ENCODE data around the gene TCF7.

Gene TCF7

DNA sequence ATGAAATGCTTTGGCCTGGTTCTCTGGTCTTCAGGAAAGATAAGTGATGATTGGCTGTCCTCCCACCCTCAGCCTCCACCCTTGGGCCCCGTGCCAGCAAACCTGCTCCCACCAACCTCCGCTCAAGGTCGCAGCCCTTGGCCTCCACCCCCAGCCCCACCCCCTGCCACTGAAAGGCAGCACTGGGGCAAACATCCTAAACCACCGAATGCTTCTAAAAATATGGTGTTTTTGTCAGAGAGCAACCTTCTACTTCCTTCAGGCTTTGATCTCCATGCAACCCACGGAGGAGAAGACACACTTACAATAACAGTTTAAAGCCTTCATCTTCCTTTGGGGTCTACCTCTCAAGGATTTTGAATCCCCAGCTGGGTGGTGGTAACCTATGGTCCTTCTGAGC, 24.0 kb upstream of the TCF7 start:
- DNase-seq (ENCODE audit: low spot score) = no peak

GRCh38 chr5:134091626-134092121, 22.8 kb upstream of the TCF7 start:
- no peak for DNase-seq (ENCODE audit: low spot score)

DNA sequence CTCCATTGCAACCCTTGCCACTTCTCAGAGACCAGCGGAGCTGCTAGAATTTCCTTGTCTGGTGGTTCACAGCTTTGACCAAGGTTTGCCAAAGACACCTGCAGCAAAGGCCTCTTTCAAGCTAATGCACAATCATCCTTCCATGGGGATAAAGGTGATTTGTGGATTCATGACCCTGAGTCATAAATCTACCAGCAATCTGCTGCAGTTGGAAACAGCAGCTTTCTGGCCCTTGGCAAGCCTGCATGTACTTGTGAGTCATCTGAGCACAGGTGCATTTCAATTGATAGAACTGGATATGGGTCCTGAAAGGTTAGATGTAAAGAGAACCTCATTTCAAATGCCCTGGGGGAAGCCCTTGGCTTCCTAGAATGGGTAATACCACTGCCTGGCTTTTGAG, 21.6 kb upstream of the TCF7 start:
- no peak for DNase-seq (ENCODE audit: low spot score)

DNA sequence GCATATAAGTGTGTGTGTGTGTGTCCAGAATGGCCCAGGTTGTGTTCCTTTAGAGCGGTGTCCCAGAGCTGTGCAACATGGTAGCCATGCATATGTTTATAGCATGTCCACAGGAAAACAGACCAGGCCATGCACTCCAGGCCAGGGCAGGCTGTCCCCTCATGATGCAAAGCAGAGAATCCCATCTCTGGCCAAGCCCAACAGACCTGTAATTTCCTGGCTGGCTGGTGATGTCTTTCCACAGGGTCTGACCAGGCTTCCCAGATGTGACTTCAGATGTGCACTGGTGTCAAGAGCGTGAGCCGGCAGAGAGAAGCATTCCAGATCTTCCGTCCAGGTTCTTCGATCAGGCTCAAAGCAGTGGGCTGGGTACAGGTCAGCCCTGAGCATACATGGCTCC, 21.1 kb upstream of the TCF7 start:
- no peak for DNase-seq (ENCODE audit: low spot score)

DNA sequence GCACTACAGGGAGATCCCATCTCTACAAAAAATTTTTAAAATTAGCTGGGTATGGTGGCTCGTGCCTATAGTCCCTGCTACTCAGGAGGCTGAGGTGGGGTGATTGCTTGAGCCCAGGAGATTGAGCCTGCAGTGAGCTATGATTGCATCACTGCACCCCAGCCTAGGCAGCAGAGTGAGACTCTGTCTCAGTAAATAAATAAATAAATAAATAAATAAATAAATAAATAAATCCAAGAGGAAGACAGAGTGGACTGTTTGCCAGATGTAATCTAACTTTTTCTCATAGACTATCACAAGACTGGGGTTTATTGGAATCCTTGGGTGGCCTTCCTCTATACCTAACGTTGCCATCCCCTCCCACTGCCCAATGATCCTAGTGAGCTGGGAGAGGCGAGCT, 19.2 kb upstream of the TCF7 start:
- no peak for DNase-seq (ENCODE audit: low spot score)

- DNase-seq (ENCODE audit: low spot score) = no peak
Measured at GRCh38 chr5:134095887-134096589, 18.4 kb upstream of the TCF7 start.

GRCh38 chr5:134097211-134097749, 17.2 kb upstream of the TCF7 start:
- no peak for DNase-seq (ENCODE audit: low spot score)

- DNase-seq (ENCODE audit: low spot score) = no peak
Measured at GRCh38 chr5:134098690-134099089, 15.8 kb upstream of the TCF7 start.

GRCh38 chr5:134099288-134099872, 15.1 kb upstream of the TCF7 start:
- no peak for DNase-seq (ENCODE audit: low spot score)

GRCh38 chr5:134099939-134100282, 14.6 kb upstream of the TCF7 start:
- DNase-seq (ENCODE audit: low spot score) = no peak

- no peak for DNase-seq (ENCODE audit: low spot score)
Measured at GRCh38 chr5:134100283-134101091, 14.0 kb upstream of the TCF7 start.

GRCh38 chr5:134101686-134102439, 12.6 kb upstream of the TCF7 start:
- DNase-seq (ENCODE audit: low spot score) = peak; percentile 83

DNA sequence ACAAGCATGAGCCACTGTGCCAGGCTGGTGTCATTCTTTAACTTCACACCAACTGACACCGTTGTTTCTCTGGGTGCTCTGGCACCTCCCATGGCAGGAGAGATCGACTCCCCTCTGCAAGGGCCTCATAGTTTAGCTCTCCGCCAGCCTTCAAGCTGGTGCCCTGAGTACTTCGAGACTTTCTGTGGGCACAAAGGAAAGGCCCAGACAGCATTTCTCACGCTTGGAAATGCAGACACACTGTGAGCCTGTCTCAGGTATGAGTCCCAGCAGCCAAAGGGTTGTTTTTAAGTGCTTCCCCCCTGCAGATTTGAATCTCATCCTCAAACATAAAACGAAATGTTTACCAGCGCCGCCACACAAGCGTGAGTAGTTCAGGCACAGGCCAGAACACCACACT, 11.1 kb upstream of the TCF7 start:
- no peak for DNase-seq (ENCODE audit: low spot score)

DNA sequence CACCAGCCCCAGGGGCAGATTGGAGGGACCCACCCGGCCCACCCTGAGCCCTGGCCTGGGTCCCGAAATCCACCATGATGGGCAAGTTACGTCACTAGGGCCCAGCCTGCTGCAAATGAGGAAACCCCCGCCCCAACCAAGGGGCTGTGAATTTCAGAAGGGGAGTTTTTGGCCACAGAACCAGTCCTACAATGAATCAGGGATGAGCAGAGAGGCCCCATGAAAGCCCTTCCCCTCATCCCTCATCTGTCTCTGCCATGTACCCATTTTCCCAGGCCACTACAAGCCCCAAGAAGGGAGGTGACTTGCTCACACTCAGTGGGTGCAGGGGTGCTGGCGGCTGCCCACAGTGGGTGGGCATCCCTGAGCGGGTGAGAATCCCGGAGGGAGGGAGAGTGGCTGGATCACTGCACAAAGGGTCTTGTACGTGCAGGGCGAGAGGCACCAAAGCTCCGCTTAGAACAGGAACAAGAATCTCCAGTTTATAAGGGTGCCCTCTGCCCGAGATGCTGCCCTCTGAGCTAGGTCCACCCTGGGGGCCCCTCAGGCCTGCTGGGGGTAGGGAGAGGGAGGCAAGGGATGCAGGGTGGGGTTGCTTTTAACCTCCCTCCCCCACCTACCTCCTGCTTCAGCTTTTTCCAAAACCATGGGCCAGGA, 10.4 kb upstream of the TCF7 start:
- no peak for DNase-seq (ENCODE audit: low spot score)

GRCh38 chr5:134106991-134107701, 7.3 kb upstream of the TCF7 start:
- no peak for DNase-seq (ENCODE audit: low spot score)

DNA sequence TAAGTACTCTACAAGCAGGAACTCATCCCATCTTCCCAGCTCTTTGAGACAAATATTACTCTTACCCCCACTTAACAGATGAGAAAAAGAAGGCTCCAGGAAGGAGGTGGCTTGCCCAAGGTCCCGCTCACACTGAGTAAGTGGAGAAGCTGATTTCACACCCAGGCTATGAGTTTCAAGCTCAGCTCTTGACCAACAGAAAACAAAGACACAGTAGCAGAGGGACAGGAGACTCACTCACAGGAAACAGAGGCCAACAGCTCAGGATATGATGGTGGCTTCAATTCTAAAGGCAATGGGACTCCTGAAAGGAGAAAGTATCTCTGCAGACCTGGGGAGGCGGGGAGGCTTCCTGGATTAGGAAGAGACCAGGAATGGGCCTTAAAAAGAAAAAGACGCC, 6.7 kb upstream of the TCF7 start:
- no peak for DNase-seq (ENCODE audit: low spot score)

GRCh38 chr5:134110382-134110781, 4.1 kb upstream of the TCF7 start:
- no peak for DNase-seq (ENCODE audit: low spot score)

GRCh38 chr5:134111741-134112647, 2.5 kb upstream of the TCF7 start:
- DNase-seq (ENCODE audit: low spot score) = no peak

GRCh38 chr5:134112726-134113362, 1.6 kb upstream of the TCF7 start:
- no peak for DNase-seq (ENCODE audit: low spot score)

All from HuH-7 (cell line).